C4-2B (cell line): ENCODE measurements around the gene PSMB8.

Source experiments
- ZFX ChIP-seq: fragments of 450-650 bp; IDR thresholded peaks from 2 replicates; pipeline ENCODE4 v1.6.1; 2017
- TF ChIP-seq, protein P1 (sequence below): fragments of 450-650 bp; conservative IDR thresholded peaks from 2 replicates; pipeline ENCODE4 v1.5.1; 2017; ENCODE audit warnings: mild to moderate bottlenecking

DNA sequence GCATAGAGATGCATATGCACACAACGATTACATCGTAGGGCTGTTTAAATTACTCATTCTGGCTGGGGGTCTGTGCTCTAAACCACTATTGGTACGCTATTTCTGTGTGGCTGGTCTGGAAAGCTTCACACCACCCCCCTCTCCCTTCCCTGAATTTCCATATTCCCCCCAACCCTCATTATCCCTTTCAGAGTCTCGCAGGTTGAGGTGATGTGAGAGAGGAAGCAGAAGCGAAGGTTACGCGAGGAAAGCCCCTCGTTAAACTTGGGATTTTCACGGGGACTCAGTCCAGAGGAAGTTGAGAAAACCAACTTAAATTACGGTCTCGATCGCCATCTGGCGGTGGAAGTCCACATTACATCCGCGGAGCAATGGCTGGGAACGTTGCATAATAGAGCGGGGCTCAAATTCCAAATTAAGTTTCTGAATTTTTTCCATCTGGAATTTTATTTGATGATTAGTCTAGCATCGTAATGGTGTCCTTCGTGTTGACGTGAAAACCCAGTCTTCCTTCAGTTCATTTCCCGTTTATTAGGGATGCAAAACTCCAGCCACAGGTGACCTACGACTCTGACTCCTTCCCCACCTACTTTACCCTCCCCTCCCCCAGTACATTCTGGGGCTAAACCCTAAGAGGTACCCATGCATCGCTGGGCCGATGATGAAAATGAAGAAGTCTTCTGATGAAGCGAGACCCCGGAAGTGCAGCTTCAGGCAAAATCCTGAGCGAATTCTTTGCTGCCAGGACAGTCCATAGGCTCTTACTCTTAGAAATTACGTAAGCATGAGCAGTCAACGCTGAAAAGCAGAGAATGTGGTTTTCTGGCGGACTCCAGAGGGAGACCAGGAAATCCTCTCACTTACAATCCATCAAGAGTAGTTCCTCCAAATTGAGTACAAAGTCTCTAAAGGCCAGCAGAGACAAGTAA lies 46.7 kb downstream of the PSMB8 start:
- TF ChIP-seq, protein P1, sequence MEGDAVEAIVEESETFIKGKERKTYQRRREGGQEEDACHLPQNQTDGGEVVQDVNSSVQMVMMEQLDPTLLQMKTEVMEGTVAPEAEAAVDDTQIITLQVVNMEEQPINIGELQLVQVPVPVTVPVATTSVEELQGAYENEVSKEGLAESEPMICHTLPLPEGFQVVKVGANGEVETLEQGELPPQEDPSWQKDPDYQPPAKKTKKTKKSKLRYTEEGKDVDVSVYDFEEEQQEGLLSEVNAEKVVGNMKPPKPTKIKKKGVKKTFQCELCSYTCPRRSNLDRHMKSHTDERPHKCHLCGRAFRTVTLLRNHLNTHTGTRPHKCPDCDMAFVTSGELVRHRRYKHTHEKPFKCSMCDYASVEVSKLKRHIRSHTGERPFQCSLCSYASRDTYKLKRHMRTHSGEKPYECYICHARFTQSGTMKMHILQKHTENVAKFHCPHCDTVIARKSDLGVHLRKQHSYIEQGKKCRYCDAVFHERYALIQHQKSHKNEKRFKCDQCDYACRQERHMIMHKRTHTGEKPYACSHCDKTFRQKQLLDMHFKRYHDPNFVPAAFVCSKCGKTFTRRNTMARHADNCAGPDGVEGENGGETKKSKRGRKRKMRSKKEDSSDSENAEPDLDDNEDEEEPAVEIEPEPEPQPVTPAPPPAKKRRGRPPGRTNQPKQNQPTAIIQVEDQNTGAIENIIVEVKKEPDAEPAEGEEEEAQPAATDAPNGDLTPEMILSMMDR, result peak; percentile 87
- TF ChIP-seq ZFX, result no peak
